LNCaP clone FGC (cell line): ENCODE data around the gene SPEF2.

Experiments
- DNase-seq: peaks from one replicate; pipeline ENCODE4 v3.0.0-alpha.2; 2011; ENCODE audit warnings: low read depth
- H3K4me3 ChIP-seq: 2 replicates; pipeline ENCODE4 v1.5.1; 2011; ENCODE audit warnings: mild to moderate bottlenecking, low read depth, low read length, control low read depth
- CTCF ChIP-seq: IDR thresholded peaks from 2 replicates; pipeline ENCODE4 v1.5.1; 2012; ENCODE audit warnings: mild to moderate bottlenecking; ENCODE audit not compliant: control insufficient read depth, insufficient read depth; ENCODE audit errors: extremely low read depth

The SPEF2 gene

GRCh38 chr5:35626553-35626952, 8.9 kb downstream of the SPEF2 start:
- no peak overlapping the region for H3K4me3 ChIP-seq
- no peak for TF ChIP-seq CTCF
- DNase-seq = no peak

- no peak overlapping the region for H3K4me3 ChIP-seq
- no peak for TF ChIP-seq CTCF
- no peak for DNase-seq
Measured at GRCh38 chr5:35634326-35634725, 16.7 kb downstream of the SPEF2 start.

GRCh38 chr5:35640623-35641022, 23.0 kb downstream of the SPEF2 start:
- no peak for TF ChIP-seq CTCF
- H3K4me3 ChIP-seq = no peak overlapping the region
- no peak for DNase-seq

- TF ChIP-seq CTCF = no peak
- DNase-seq = no peak
- H3K4me3 ChIP-seq = no peak overlapping the region
Measured at GRCh38 chr5:35644543-35644942, 26.9 kb downstream of the SPEF2 start.

GRCh38 chr5:35647128-35647527, 29.5 kb downstream of the SPEF2 start:
- no peak overlapping the region for H3K4me3 ChIP-seq
- no peak for TF ChIP-seq CTCF
- DNase-seq = no peak

- no peak for DNase-seq
- no peak for TF ChIP-seq CTCF
- H3K4me3 ChIP-seq = no peak overlapping the region
Measured at GRCh38 chr5:35647712-35648111, 30.0 kb downstream of the SPEF2 start.

GRCh38 chr5:35651002-35651756, 33.5 kb downstream of the SPEF2 start:
- H3K4me3 ChIP-seq = no peak overlapping the region
- DNase-seq = peak; percentile 7
- peak; percentile 76 for TF ChIP-seq CTCF
